Suprapubic skin (tissue), 3 donors: ENCODE measurements around the gene CEND1.

ENCODE experiments used
- CTCF ChIP-seq, 2 donors: fragments of 200-600 bp in 1 of 2; fragments of 450-650 bp in 1 of 2; sonication (generic) in 1 of 2; IDR thresholded peaks; one replicate each; pipeline ENCODE4 v1.5.1; 2016 to 2019; ENCODE audit warnings: antibody characterized with exemption in 2 of 2, mild to moderate bottlenecking in 1 of 2, moderate library complexity in 1 of 2
- POLR2AphosphoS5 ChIP-seq, 3 donors: sonication (generic); formaldehyde crosslinking; IDR thresholded peaks; one replicate each; pipeline ENCODE4 v1.6.1; 2017; ENCODE audit warnings: antibody characterized with exemption in 3 of 3

- no peak for TF ChIP-seq CTCF (IDR thresholded peaks at IDR 0.05)
- TF ChIP-seq POLR2AphosphoS5 (IDR thresholded peaks at IDR 0.05) = no peak
These were observed 10.6 kb downstream of the CEND1 start for GRCh38 chr11:778976-779954.
